Measurements from ENCODE around the gene TEX52.
A peak's percentile ranks its signal among the peaks of the same experiment; 100 is the strongest.
"Not testable (repeated sequence)": the region's sequence is repeated elsewhere in the genome, so short reads cannot be mapped to it uniquely, and the experiment has no call there.

TEX52 gene

GRCh38 chr12:2864198-2864597 lies 7.4 kb upstream of the TEX52 start:
- DNase-seq (ENCODE audit: low read depth in 2 of 2): no peak

GRCh38 chr12:2863402-2863801 lies 6.6 kb upstream of the TEX52 start:
- not testable (repeated sequence) for DNase-seq (ENCODE audit: low read depth in 2 of 2)

GRCh38 chr12:2862876-2863275 lies 6.0 kb upstream of the TEX52 start:
- DNase-seq (ENCODE audit: low read depth in 2 of 2): no peak

- DNase-seq (ENCODE audit: low read depth in 2 of 2): no peak
Observed at GRCh38 chr12:2860170-2860569, 3.3 kb upstream of the TEX52 start.

GRCh38 chr12:2858944-2859421 lies 2.1 kb upstream of the TEX52 start:
- no peak for DNase-seq (ENCODE audit: low read depth in 2 of 2)

- no peak for DNase-seq (ENCODE audit: low read depth in 2 of 2)
Observed at GRCh38 chr12:2858334-2858733, 1.5 kb upstream of the TEX52 start.

- DNase-seq (ENCODE audit: low read depth in 2 of 2): no peak
Observed at GRCh38 chr12:2857576-2857975, 737 bp upstream of the TEX52 start.

- DNase-seq (ENCODE audit: low read depth in 2 of 2): no peak
Observed at GRCh38 chr12:2856051-2856450, 788 bp downstream of the TEX52 start.

- DNase-seq (ENCODE audit: low read depth in 2 of 2): no peak
Observed at GRCh38 chr12:2855546-2855945, 1.3 kb downstream of the TEX52 start.

GRCh38 chr12:2854669-2855453 lies 2.0 kb downstream of the TEX52 start:
- DNase-seq (ENCODE audit: low read depth in 2 of 2): no peak

GRCh38 chr12:2853626-2854025 lies 3.2 kb downstream of the TEX52 start:
- peak; percentile 35 to 56 for DNase-seq (ENCODE audit: low read depth in 2 of 2)

- DNase-seq (ENCODE audit: low read depth in 2 of 2): no peak
Observed at GRCh38 chr12:2851931-2852330, 4.9 kb downstream of the TEX52 start.

GRCh38 chr12:2845280-2845679 lies 11.6 kb downstream of the TEX52 start:
- DNase-seq (ENCODE audit: low read depth in 2 of 2): no peak

GRCh38 chr12:2844786-2845185 lies 12.1 kb downstream of the TEX52 start:
- no peak for DNase-seq (ENCODE audit: low read depth in 2 of 2)

GRCh38 chr12:2842948-2843347 lies 13.9 kb downstream of the TEX52 start:
- DNase-seq (ENCODE audit: low read depth in 2 of 2): no peak

GRCh38 chr12:2841056-2841650 lies 15.7 kb downstream of the TEX52 start:
- DNase-seq (ENCODE audit: low read depth in 2 of 2): no peak

GRCh38 chr12:2836574-2836973 lies 20.3 kb downstream of the TEX52 start:
- DNase-seq (ENCODE audit: low read depth in 2 of 2): no peak

- DNase-seq (ENCODE audit: low read depth in 2 of 2): no peak
Observed at GRCh38 chr12:2835691-2836403, 21.0 kb downstream of the TEX52 start.

- DNase-seq (ENCODE audit: low read depth in 2 of 2): no peak
Observed at GRCh38 chr12:2834581-2835491, 22.0 kb downstream of the TEX52 start, which contains the start of gene NRIP2. Gene NRIP2 (minus strand): TSS chr12:2835035. CDS start chr12:2834983, 52 bp downstream.

GRCh38 chr12:2833810-2834209 lies 23.0 kb downstream of the TEX52 start:
- DNase-seq (ENCODE audit: low read depth in 2 of 2): no peak

- DNase-seq (ENCODE audit: low read depth in 2 of 2): no peak
Observed at GRCh38 chr12:2833327-2833726, 23.5 kb downstream of the TEX52 start.
